Measurements from ENCODE around the gene NFATC2. TPM values are rescaled to one million over a fixed set of nuclear protein-coding genes. Genes with fewer than 3 reads are reported as not detected.

Gene NFATC2
- total RNA-seq, 1 experiment from 2014 or later, result 5.0 TPM

DNA sequence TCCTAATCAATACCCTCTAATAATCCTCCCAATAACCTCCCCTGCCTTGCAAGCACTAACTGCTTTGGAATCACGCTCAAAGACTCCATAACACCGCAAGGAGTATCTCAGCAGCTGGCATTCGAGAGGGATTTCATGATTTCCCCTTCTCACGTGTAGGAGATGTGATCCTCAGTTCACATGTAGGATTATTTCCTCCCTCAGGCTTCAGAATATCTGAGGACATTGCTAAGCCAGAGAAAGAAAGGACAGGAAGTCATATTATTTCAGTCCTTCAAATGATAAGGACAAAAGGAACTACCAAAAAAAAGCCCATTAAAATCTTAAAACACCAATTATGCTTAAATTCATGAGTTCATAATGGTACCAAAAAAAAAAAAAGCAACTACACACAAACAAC is 122.9 kb downstream of the NFATC2 start:
- ChIA-PET POLR2A (no interaction called here), CTCF (no interaction called here), RAD21 (ENCODE audit: low non-redundant PET in 1 of 2, low total read pairs in 2 of 2, uncharacterized antibody in 2 of 2, unreplicated experiment in 2 of 2) (interaction anchor here in 1 of 2 experiments (0.6 kb wide), 1 partner anchor 1275 kb away, joined by 3 read pairs; no protein-coding TSS in a partner anchor)
- intact Hi-C loops (cut with micrococcal nuclease), result no loop called here
- H3K4me3 ChIP-seq (replicated peaks in 1 of 2; ENCODE audit: low read depth in 1 of 2, low read length in 2 of 2), result no peak overlapping the region
- H3K9ac ChIP-seq (ENCODE audit: low read length), result no peak overlapping the region
- BruUV-seq (replicated peaks), result no TSS peak
- no peaks in the 10 kb centered on the region for H3K9me2 ChIP-seq (ENCODE audit: insufficient read depth)
- TF ChIP-seq EZH2phosphoT487 (IDR thresholded peaks at IDR 0.05; ENCODE audit: borderline replicate concordance), result no peak
- TF ChIP-seq, protein P1, sequence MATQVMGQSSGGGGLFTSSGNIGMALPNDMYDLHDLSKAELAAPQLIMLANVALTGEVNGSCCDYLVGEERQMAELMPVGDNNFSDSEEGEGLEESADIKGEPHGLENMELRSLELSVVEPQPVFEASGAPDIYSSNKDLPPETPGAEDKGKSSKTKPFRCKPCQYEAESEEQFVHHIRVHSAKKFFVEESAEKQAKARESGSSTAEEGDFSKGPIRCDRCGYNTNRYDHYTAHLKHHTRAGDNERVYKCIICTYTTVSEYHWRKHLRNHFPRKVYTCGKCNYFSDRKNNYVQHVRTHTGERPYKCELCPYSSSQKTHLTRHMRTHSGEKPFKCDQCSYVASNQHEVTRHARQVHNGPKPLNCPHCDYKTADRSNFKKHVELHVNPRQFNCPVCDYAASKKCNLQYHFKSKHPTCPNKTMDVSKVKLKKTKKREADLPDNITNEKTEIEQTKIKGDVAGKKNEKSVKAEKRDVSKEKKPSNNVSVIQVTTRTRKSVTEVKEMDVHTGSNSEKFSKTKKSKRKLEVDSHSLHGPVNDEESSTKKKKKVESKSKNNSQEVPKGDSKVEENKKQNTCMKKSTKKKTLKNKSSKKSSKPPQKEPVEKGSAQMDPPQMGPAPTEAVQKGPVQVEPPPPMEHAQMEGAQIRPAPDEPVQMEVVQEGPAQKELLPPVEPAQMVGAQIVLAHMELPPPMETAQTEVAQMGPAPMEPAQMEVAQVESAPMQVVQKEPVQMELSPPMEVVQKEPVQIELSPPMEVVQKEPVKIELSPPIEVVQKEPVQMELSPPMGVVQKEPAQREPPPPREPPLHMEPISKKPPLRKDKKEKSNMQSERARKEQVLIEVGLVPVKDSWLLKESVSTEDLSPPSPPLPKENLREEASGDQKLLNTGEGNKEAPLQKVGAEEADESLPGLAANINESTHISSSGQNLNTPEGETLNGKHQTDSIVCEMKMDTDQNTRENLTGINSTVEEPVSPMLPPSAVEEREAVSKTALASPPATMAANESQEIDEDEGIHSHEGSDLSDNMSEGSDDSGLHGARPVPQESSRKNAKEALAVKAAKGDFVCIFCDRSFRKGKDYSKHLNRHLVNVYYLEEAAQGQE (IDR thresholded peaks at IDR 0.05; ENCODE audit: low read depth), result no peak
- TF ChIP-seq RAD21 (IDR thresholded peaks at IDR 0.05; ENCODE audit: low read depth), result no peak
- TF ChIP-seq, protein P2, sequence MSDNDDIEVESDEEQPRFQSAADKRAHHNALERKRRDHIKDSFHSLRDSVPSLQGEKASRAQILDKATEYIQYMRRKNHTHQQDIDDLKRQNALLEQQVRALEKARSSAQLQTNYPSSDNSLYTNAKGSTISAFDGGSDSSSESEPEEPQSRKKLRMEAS (IDR thresholded peaks at IDR 0.05), result no peak
- no peak for TF ChIP-seq CEBPB (IDR thresholded peaks at IDR 0.05; ENCODE audit: low read depth)
- no peak for TF ChIP-seq EZH2 (IDR thresholded peaks at IDR 0.05)
- H2AFZ ChIP-seq (ENCODE audit: low read depth, low read length, poor library complexity, severe bottlenecking), result no peak overlapping the region
- H3K27ac ChIP-seq (ENCODE audit: low read depth, low read length), result no peak overlapping the region
- H4K20me1 ChIP-seq (ENCODE audit: insufficient read depth), result no peaks in the 10 kb centered on the region
- H3K4me1 ChIP-seq (ENCODE audit: control insufficient read depth in 1 of 2, insufficient read depth in 2 of 2, low read length in 2 of 2), result peaks cover 0 to 3% of the 10 kb centered on the region in 2 experiments; a peak in 1 of 4 replicates
- no peaks in the 10 kb centered on the region for H3K79me2 ChIP-seq (ENCODE audit: insufficient read depth, low read length)
- H3K9me3 ChIP-seq (ENCODE audit: control insufficient read depth in 1 of 2, insufficient read depth in 1 of 2, low read depth in 1 of 2, low read length in 2 of 2), result no peaks in the 10 kb centered on the region
- no peak overlapping the region for H3K4me2 ChIP-seq (ENCODE audit: low read length)
- no peak for DNase-seq (ENCODE audit: low read depth, low spot score)
- no peaks in the 10 kb centered on the region for H3K27me3 ChIP-seq (ENCODE audit: insufficient read depth, low read length)
- ATAC-seq, result no peak
- no peaks in the 10 kb centered on the region for H3K36me3 ChIP-seq (ENCODE audit: control insufficient read depth in 1 of 2, insufficient read depth in 2 of 2, low read length in 2 of 2)

DNA sequence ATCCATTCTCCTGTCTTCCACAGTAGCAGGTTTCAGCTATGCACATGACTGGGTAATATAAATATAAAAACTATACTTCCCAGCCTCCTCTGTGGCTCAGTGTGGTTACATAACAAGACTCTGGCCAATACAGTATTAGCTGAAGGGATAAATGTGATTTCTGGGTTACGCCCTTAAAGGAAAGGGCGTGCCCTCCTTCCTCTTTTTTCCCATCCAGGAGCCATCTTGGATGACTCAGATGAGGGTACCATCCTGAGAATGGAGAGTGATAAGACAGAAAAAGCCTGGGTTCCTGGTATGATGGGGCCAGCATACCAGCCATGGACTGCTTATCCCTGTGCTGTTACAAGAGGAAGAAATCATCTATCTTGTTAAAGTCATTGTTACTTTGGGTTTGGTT is 123.3 kb downstream of the NFATC2 start:
- Histone ChIP-seq H3K4me1 (ENCODE audit: control insufficient read depth in 1 of 2, insufficient read depth in 2 of 2, low read length in 2 of 2) (peaks cover 0 to 3% of the 10 kb centered on the region in 2 experiments; a peak in 1 of 4 replicates), H3K79me2 (ENCODE audit: insufficient read depth, low read length) (no peaks in the 10 kb centered on the region), H2AFZ (ENCODE audit: low read depth, low read length, poor library complexity, severe bottlenecking) (no peak overlapping the region), H3K27me3 (ENCODE audit: insufficient read depth, low read length) (no peaks in the 10 kb centered on the region), H3K27ac (ENCODE audit: low read depth, low read length) (no peak overlapping the region), H3K9me3 (ENCODE audit: control insufficient read depth in 1 of 2, insufficient read depth in 1 of 2, low read depth in 1 of 2, low read length in 2 of 2) (no peaks in the 10 kb centered on the region), H3K9me2 (ENCODE audit: insufficient read depth) (no peaks in the 10 kb centered on the region), H3K36me3 (ENCODE audit: control insufficient read depth in 1 of 2, insufficient read depth in 2 of 2, low read length in 2 of 2) (no peaks in the 10 kb centered on the region), H3K9ac (ENCODE audit: low read length) (no peak overlapping the region), H4K20me1 (ENCODE audit: insufficient read depth) (no peaks in the 10 kb centered on the region), H3K4me2 (ENCODE audit: low read length) (no peak overlapping the region), H3K4me3 (replicated peaks in 1 of 2; ENCODE audit: low read depth in 1 of 2, low read length in 2 of 2) (no peak overlapping the region)
- RAD21 ChIA-PET (ENCODE audit: low non-redundant PET in 1 of 2, low total read pairs in 2 of 2, uncharacterized antibody in 2 of 2, unreplicated experiment in 2 of 2), result interaction anchor here in 1 of 2 experiments (0.6 kb wide), 1 partner anchor 1274 kb away, joined by 3 read pairs; no protein-coding TSS in a partner anchor
- POLR2A ChIA-PET, result no interaction called here
- BruUV-seq (replicated peaks), result no TSS peak
- TF ChIP-seq EZH2phosphoT487 (IDR thresholded peaks at IDR 0.05; ENCODE audit: borderline replicate concordance) (no peak), TCF7L2 (IDR thresholded peaks at IDR 0.05; ENCODE audit: borderline replicate concordance, extremely low read depth, insufficient read depth, insufficient read length) (no peak), ELF1 (IDR thresholded peaks at IDR 0.05; ENCODE audit: borderline replicate concordance, low read depth) (no peak), POLR2AphosphoS5 (IDR thresholded peaks at IDR 0.05; ENCODE audit: low read depth, low read length) (no peak), POLR2A (IDR thresholded peaks at IDR 0.05; ENCODE audit: borderline replicate concordance, extremely low read depth, insufficient read depth, insufficient read length) (no peak), SP1 (IDR thresholded peaks at IDR 0.05; ENCODE audit: low read depth) (no peak), ZNF274 (IDR thresholded peaks at IDR 0.05; ENCODE audit: low read depth, low read length) (no peak), SRF (IDR thresholded peaks at IDR 0.05; ENCODE audit: low read depth) (no peak), ZFX (IDR thresholded peaks at IDR 0.05) (no peak), EZH2 (IDR thresholded peaks at IDR 0.05) (no peak), YY1 (IDR thresholded peaks at IDR 0.05; ENCODE audit: extremely low read depth, insufficient replicate concordance, low read depth, low read length) (no peak)
- TF ChIP-seq, protein P2 (IDR thresholded peaks at IDR 0.05), result no peak
- TF ChIP-seq, protein P3, sequence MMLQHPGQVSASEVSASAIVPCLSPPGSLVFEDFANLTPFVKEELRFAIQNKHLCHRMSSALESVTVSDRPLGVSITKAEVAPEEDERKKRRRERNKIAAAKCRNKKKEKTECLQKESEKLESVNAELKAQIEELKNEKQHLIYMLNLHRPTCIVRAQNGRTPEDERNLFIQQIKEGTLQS (IDR thresholded peaks at IDR 0.05), result no peak
- intact Hi-C loops (cut with micrococcal nuclease), result no loop called here
- no peak for ATAC-seq
- CTCF ChIA-PET, result no interaction called here
- DNase-seq (ENCODE audit: low read depth, low spot score), result no peak

All from HCT116 (cell line).